GM08714 (cell line): ENCODE data around the gene MAK.
"Not testable (repeated sequence)": the region's sequence is repeated elsewhere in the genome, so short reads cannot be mapped to it uniquely, and the experiment has no call there.

Experiments used
- H3K4me3 ChIP-seq: fragments of 200-500 bp; sonication (Bioruptor generic); 2 replicates; pipeline ENCODE4 v1.5.1; 2014; ENCODE audit warnings: mild to moderate bottlenecking, low read length, inconsistent platforms
- ZNF274 ChIP-seq: IDR thresholded peaks from 2 replicates; pipeline ENCODE4 v1.6.1; 2012; ENCODE audit warnings: mild to moderate bottlenecking, low read depth, low read length

The MAK gene

GRCh38 chr6:10837995-10838793 lies at the start of gene MAK:
MAK (minus strand) TSS chr6:10838539; CDS start chr6:10830648, 7,891 bp downstream.
- TF ChIP-seq ZNF274, result no peak
- peak within 1 kb of the TSS; percentile 68 for H3K4me3 ChIP-seq

DNA sequence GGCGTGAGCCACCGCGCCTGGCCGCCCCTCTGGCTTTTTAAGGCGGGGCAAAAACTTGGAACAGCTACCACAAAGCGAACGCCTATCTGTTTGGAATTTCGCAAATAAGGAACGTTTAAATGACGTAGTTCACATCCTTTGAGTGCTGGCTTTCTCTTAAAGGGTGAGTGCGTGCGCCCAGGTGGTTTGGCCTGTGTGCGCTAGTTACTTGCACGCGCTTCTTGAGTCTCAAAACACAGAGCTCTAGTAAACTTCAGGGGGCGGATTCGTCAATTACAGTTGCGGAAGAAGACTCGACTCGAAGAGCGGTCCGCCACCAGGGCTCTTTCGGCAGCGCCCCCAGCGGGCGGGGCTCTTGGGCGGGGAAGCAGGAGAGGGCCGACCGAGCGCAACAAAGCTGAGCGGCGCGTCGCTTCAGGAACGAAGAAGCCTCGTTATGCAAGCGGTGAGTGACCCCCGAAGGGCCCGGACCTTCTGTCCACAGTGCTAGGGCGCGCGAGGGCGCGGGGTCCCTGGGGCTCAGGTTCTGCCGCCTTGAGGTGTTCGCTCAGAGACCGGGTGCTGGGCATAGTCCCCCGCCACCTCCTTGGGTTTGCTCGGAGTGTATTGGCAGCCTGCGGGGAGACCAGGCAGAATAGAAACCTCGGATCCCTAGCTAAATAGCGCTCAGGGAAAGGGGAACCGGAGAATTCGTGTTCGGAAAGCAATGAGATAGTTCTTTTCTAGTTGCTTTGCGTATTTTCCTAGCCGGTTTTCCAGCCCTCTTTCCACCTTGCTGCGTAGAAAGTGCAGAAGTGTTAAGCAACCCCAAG lies 48.6 kb upstream of the MAK start, which contains the start of gene SYCP2L:
Gene SYCP2L (plus strand): TSS at position 362 of the 812 bp plus-strand sequence. CDS start 75 bp downstream, at position 437.
- no peak for TF ChIP-seq ZNF274
- H3K4me3 ChIP-seq, result peak within 1 kb of the TSS; percentile 76

GRCh38 chr6:10886365-10886690 lies 48.0 kb upstream of the MAK start:
- peak overlapping the region; percentile 76; the same call in 1 of the 2 replicates for H3K4me3 ChIP-seq

DNA sequence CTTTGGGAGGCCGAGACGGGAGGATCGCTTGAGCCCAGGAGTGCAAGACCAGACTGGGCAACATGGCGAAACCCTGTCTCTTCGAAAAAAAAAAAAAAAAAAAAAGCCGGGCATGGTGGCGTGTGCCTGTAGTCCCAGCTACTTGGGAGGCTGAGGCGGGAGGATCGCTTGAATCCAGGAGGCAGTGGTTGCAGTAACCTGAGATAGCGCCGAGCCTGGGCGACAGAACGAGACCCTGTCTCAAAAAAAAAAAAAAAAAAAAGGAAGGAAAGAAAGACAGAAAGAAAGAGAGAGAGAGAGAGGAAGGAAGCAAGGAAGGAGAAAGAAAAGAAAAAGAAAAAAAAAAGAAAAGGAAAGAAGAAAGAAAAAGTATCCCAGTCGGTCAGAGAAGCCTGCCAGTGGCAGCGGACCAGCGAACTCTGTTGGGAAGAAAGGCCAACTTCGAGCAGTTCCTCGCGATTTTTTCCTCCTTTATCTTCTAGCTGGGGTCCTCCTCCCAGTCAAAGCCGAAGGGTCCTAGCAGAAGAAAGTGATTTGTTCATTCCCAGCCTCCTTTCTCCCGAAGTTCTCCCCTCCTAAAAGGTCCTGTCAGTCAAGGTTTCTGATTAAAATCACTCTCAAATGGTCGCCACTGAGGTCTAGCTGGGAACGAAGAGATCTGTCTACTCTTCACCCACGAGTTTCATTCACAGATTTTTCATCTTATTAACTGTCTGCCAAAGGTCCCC lies 46.1 kb upstream of the MAK start:
- no peak overlapping the region; the same call in 1 of the 2 replicates for H3K4me3 ChIP-seq
- TF ChIP-seq ZNF274, result no peak

GRCh38 chr6:10883312-10884244 lies 45.2 kb upstream of the MAK start:
- H3K4me3 ChIP-seq, result no peak overlapping the region
- TF ChIP-seq ZNF274, result no peak

GRCh38 chr6:10882657-10883171 lies 44.4 kb upstream of the MAK start:
- no peak for TF ChIP-seq ZNF274
- no peak overlapping the region for H3K4me3 ChIP-seq

- H3K4me3 ChIP-seq, result not testable (repeated sequence)
These were observed 43.9 kb upstream of the MAK start for GRCh38 chr6:10882253-10882630.

- no peak for TF ChIP-seq ZNF274
- no peak overlapping the region for H3K4me3 ChIP-seq
These were observed 42.0 kb upstream of the MAK start for GRCh38 chr6:10880366-10880765.

DNA sequence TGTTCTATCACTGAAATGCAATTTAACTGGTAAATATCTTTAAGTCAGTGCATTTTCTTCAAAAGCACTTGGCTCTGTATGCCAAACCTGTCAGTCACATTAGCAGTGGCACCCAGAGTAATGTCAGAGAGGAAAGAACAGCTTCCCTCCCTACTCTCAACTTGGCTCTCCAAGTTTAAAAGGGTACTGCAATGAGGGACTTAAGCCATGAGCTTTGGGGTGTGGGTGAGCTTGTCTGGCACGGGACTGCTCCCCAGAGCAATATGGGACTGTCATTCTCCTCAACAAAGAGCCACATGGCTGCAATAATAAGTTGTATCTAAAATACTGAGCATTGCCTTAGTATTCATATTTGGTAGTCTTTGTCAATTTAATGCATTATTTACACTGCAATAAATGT lies 39.5 kb upstream of the MAK start:
- no peak for TF ChIP-seq ZNF274
- no peak overlapping the region for H3K4me3 ChIP-seq

- H3K4me3 ChIP-seq, result no peak overlapping the region
- no peak for TF ChIP-seq ZNF274
These were observed 38.7 kb upstream of the MAK start for GRCh38 chr6:10877012-10877411.

DNA sequence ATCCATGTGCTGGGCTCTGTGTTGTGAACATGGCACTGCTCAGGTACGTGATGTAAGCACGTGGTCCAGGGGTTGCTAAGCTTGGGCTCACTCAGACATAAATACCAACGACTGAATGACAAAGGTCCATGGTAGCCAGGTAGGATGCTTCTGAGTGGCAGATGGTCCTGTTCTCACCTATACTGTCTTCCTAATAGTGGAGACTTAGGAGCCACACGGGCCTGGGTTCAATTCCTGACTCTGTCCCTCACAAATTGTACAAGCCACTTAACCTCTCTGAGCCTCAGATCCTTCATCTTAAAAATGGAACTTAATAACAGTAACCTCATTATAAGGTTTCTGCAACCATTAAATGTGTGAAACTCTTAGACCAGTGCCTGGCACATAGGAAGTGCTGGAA lies 36.7 kb upstream of the MAK start:
- TF ChIP-seq ZNF274, result no peak
- no peak overlapping the region for H3K4me3 ChIP-seq

DNA sequence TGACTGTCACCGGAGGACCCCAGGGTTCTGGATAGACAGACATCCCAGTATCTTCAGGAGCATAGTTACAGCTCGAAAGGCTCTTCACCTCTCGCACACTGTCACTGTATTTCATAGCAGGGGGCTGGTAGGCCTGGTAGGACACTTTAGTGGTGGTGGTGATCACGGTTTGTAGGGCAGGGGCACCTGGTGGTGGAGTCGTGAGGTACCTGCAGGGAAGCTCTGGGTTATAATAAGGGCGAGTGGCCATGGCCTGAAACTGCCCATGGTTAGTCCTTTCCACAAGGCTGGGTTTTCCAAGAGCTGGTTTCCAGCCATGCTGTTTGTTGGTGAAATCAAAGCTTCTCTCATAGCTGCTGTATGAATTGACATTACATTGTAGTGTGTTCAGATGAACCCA lies 35.9 kb upstream of the MAK start:
- H3K4me3 ChIP-seq, result no peak overlapping the region
- TF ChIP-seq ZNF274, result no peak

DNA sequence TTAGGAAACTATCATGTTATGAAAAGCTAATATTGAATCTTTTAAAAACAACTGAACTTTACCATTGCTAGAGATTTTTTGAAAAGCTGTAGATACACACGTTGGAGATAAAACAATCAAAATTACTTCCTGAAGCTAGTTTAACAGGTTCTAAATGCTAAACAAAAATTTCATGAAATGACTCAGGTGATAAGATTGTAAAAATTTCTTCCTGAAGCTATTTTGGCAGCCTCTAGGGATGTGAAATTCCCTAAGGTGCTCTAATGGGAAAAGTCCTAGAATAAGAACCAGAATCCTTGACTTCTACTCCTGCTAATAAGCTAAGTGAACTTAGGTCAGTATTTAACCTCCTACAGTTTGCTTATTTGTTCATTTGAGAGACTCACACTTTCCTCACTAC lies 35.0 kb upstream of the MAK start:
- no peak overlapping the region for H3K4me3 ChIP-seq
- TF ChIP-seq ZNF274, result no peak
